Measurements from ENCODE around the gene CPA4. TPM values are rescaled to one million over a fixed set of nuclear protein-coding genes. Genes with fewer than 3 reads are reported as not detected.

CPA4 gene
- total RNA-seq, 3 donors from 2014 or later = 0.18 to 0.29 TPM; not detected in 1

- no peaks in the 10 kb centered on the region for H3K36me3 Mint-ChIP-seq (ENCODE audit: insufficient read depth)
- DNase-seq (no peak), ATAC-seq (no peak)
- H3K27me3 Mint-ChIP-seq (ENCODE audit: low read depth) = no peaks in the 10 kb centered on the region
- no peaks in the 10 kb centered on the region for H3K9me3 Mint-ChIP-seq
- H3K4me1 Mint-ChIP-seq (ENCODE audit: low read depth) = no peaks in the 10 kb centered on the region
- no peak overlapping the region for H3K4me3 Mint-ChIP-seq
Observed at GRCh38 chr7:130334274-130334673, 41.3 kb downstream of the CPA4 start.

GRCh38 chr7:130337410-130337971, 44.5 kb downstream of the CPA4 start:
- Mint-ChIP-seq H3K36me3 (ENCODE audit: insufficient read depth) (no peaks in the 10 kb centered on the region), H3K4me3 (no peak overlapping the region), H3K4me1 (ENCODE audit: low read depth) (no peaks in the 10 kb centered on the region), H3K27me3 (ENCODE audit: low read depth) (no peaks in the 10 kb centered on the region), H3K9me3 (no peaks in the 10 kb centered on the region)
- ATAC-seq = no peak
- DNase-seq = no peak

- no peaks in the 10 kb centered on the region for H3K4me1 Mint-ChIP-seq (ENCODE audit: low read depth)
Observed at GRCh38 chr7:130338233-130338632, 45.3 kb downstream of the CPA4 start.

GRCh38 chr7:130341882-130342281, 48.9 kb downstream of the CPA4 start:
- no peaks in the 10 kb centered on the region for H3K27me3 Mint-ChIP-seq (ENCODE audit: low read depth)
- DNase-seq (no peak), ATAC-seq (no peak)
- no peak overlapping the region for H3K4me3 Mint-ChIP-seq
- H3K9me3 Mint-ChIP-seq = no peaks in the 10 kb centered on the region
- H3K4me1 Mint-ChIP-seq (ENCODE audit: low read depth) = no peaks in the 10 kb centered on the region
- H3K36me3 Mint-ChIP-seq (ENCODE audit: insufficient read depth) = no peaks in the 10 kb centered on the region

More at GRCh38 chr7:130338233-130338632, 45.3 kb downstream of the CPA4 start:
- no peaks in the 10 kb centered on the region for H3K27me3 Mint-ChIP-seq (ENCODE audit: low read depth)
- H3K9me3 Mint-ChIP-seq = no peaks in the 10 kb centered on the region
- H3K4me3 Mint-ChIP-seq = no peak overlapping the region
- ATAC-seq (no peak), DNase-seq (no peak)
- no peaks in the 10 kb centered on the region for H3K36me3 Mint-ChIP-seq (ENCODE audit: insufficient read depth)

GRCh38 chr7:130342701-130343380, 49.9 kb downstream of the CPA4 start:
- ATAC-seq (no peak), DNase-seq (no peak)
- Mint-ChIP-seq H3K4me1 (ENCODE audit: low read depth) (no peaks in the 10 kb centered on the region), H3K27me3 (ENCODE audit: low read depth) (peaks cover 1% of the 10 kb centered on the region), H3K36me3 (ENCODE audit: insufficient read depth) (no peaks in the 10 kb centered on the region), H3K4me3 (no peak overlapping the region), H3K9me3 (no peaks in the 10 kb centered on the region)

GRCh38 chr7:130344271-130344866, 51.4 kb downstream of the CPA4 start, which contains the start of gene CPA5:
CPA5 (plus strand) TSS chr7:130344816; CDS start chr7:130346486, 1,670 bp downstream.
- H3K9me3 Mint-ChIP-seq = no peaks in the 10 kb centered on the region
- H3K27me3 Mint-ChIP-seq (ENCODE audit: low read depth) = peaks cover 2% of the 10 kb centered on the region
- H3K36me3 Mint-ChIP-seq (ENCODE audit: insufficient read depth) = no peaks in the 10 kb centered on the region
- no peaks in the 10 kb centered on the region for H3K4me1 Mint-ChIP-seq (ENCODE audit: low read depth)
- no peak within 1 kb of the TSS for H3K4me3 Mint-ChIP-seq
- ATAC-seq = no peak
- DNase-seq = no peak

- peaks cover 2% of the 10 kb centered on the region for H3K4me1 Mint-ChIP-seq (ENCODE audit: low read depth)
- H3K9me3 Mint-ChIP-seq = no peaks in the 10 kb centered on the region
- ATAC-seq (no peak), DNase-seq (no peak)
- H3K27me3 Mint-ChIP-seq (ENCODE audit: low read depth) = peaks cover 2% of the 10 kb centered on the region
- no peaks in the 10 kb centered on the region for H3K36me3 Mint-ChIP-seq (ENCODE audit: insufficient read depth)
- H3K4me3 Mint-ChIP-seq = no peak overlapping the region
Observed at GRCh38 chr7:130345136-130345535, 52.2 kb downstream of the CPA4 start.

GRCh38 chr7:130345725-130346124, 52.8 kb downstream of the CPA4 start:
- no peak overlapping the region for H3K4me3 Mint-ChIP-seq
- ATAC-seq (no peak), DNase-seq (no peak)
- peaks cover 3% of the 10 kb centered on the region for H3K4me1 Mint-ChIP-seq (ENCODE audit: low read depth)
- H3K9me3 Mint-ChIP-seq = no peaks in the 10 kb centered on the region
- H3K36me3 Mint-ChIP-seq (ENCODE audit: insufficient read depth) = no peaks in the 10 kb centered on the region
- peaks cover 4% of the 10 kb centered on the region for H3K27me3 Mint-ChIP-seq (ENCODE audit: low read depth)

- no peaks in the 10 kb centered on the region for H3K9me3 Mint-ChIP-seq
- no peaks in the 10 kb centered on the region for H3K36me3 Mint-ChIP-seq (ENCODE audit: insufficient read depth)
- no peak for ATAC-seq
- no peak overlapping the region for H3K4me3 Mint-ChIP-seq
- peaks cover 8% of the 10 kb centered on the region for H3K27me3 Mint-ChIP-seq (ENCODE audit: low read depth)
- no peak for DNase-seq
- peaks cover 8% of the 10 kb centered on the region for H3K4me1 Mint-ChIP-seq (ENCODE audit: low read depth)
Observed at GRCh38 chr7:130346177-130346905, 53.4 kb downstream of the CPA4 start.

GRCh38 chr7:130346941-130347340, 54.0 kb downstream of the CPA4 start:
- Mint-ChIP-seq H3K9me3 (no peaks in the 10 kb centered on the region), H3K27me3 (ENCODE audit: low read depth) (peaks cover 10% of the 10 kb centered on the region), H3K36me3 (ENCODE audit: insufficient read depth) (no peaks in the 10 kb centered on the region), H3K4me1 (ENCODE audit: low read depth) (peaks cover 10% of the 10 kb centered on the region), H3K4me3 (no peak overlapping the region)
- DNase-seq = no peak
- no peak for ATAC-seq

GRCh38 chr7:130349911-130350782, 57.2 kb downstream of the CPA4 start:
- Mint-ChIP-seq H3K4me3 (no peak overlapping the region), H3K27me3 (ENCODE audit: low read depth) (peaks cover 10% of the 10 kb centered on the region), H3K36me3 (ENCODE audit: insufficient read depth) (no peaks in the 10 kb centered on the region), H3K9me3 (no peaks in the 10 kb centered on the region), H3K4me1 (ENCODE audit: low read depth) (peaks cover 10% of the 10 kb centered on the region)
- ATAC-seq = no peak
- DNase-seq = no peak

- Mint-ChIP-seq H3K27me3 (ENCODE audit: low read depth) (peaks cover 10% of the 10 kb centered on the region), H3K36me3 (ENCODE audit: insufficient read depth) (no peaks in the 10 kb centered on the region), H3K9me3 (no peaks in the 10 kb centered on the region), H3K4me1 (ENCODE audit: low read depth) (peaks cover 10% of the 10 kb centered on the region), H3K4me3 (no peak overlapping the region)
- DNase-seq = no peak
- peak in 1 of 2 donors; percentile 30 for ATAC-seq
Observed at GRCh38 chr7:130350945-130351790, 58.2 kb downstream of the CPA4 start.

GRCh38 chr7:130351791-130352090, 58.8 kb downstream of the CPA4 start:
- no peaks in the 10 kb centered on the region for H3K9me3 Mint-ChIP-seq
- no peak overlapping the region for H3K4me3 Mint-ChIP-seq

More at GRCh38 chr7:130351791-130352090, 58.8 kb downstream of the CPA4 start:
- Mint-ChIP-seq H3K4me1 (ENCODE audit: low read depth) (peaks cover 10% of the 10 kb centered on the region), H3K36me3 (ENCODE audit: insufficient read depth) (no peaks in the 10 kb centered on the region), H3K27me3 (ENCODE audit: low read depth) (peaks cover 10% of the 10 kb centered on the region)
- ATAC-seq = no peak
- no peak for DNase-seq

Measured in activated T-cell treated with anti-CD3 and anti-CD28 coated beads, Interleukin-2, amount 50 U/mL, for 4 hours (primary cell).